HG03045 (cell line): Measurements from ENCODE around the gene CACNB1.

ENCODE experiments used
- ATAC-seq: cut with Tn5 transposase; IDR thresholded peaks from one replicate; pipeline ENCODE4 v1.9.1; 2021; ENCODE audit warnings: mild to moderate bottlenecking, moderate library complexity; ENCODE audit not compliant: unreplicated experiment

The CACNB1 gene

GRCh38 chr17:39197380-39198185, at the start of gene CACNB1:
Gene CACNB1 (minus strand): TSS chr17:39197669. CDS start chr17:39197495, 174 bp downstream.
- ATAC-seq = no peak

GRCh38 chr17:39246274-39246673, 48.8 kb upstream of the CACNB1 start:
- no peak for ATAC-seq

GRCh38 chr17:39244600-39245570, 47.4 kb upstream of the CACNB1 start:
- ATAC-seq = no peak

- no peak for ATAC-seq
Observed at GRCh38 chr17:39244016-39244599, 46.6 kb upstream of the CACNB1 start.

- ATAC-seq = no peak
Observed at GRCh38 chr17:39243155-39243554, 45.7 kb upstream of the CACNB1 start.

GRCh38 chr17:39240631-39241030, 43.2 kb upstream of the CACNB1 start:
- no peak for ATAC-seq

- ATAC-seq = no peak
Observed at GRCh38 chr17:39239640-39240314, 42.3 kb upstream of the CACNB1 start.

GRCh38 chr17:39238311-39238972, 41.0 kb upstream of the CACNB1 start:
- ATAC-seq = no peak

GRCh38 chr17:39237586-39237985, 40.1 kb upstream of the CACNB1 start:
- ATAC-seq = no peak

- no peak for ATAC-seq
Observed at GRCh38 chr17:39236981-39237441, 39.5 kb upstream of the CACNB1 start.

GRCh38 chr17:39236450-39236927, 39.0 kb upstream of the CACNB1 start:
- ATAC-seq = no peak

- no peak for ATAC-seq
Observed at GRCh38 chr17:39235555-39236449, 38.3 kb upstream of the CACNB1 start.

- ATAC-seq = no peak
Observed at GRCh38 chr17:39231591-39232551, 34.4 kb upstream of the CACNB1 start.

- no peak for ATAC-seq
Observed at GRCh38 chr17:39231091-39231561, 33.7 kb upstream of the CACNB1 start.

- ATAC-seq = no peak
Observed at GRCh38 chr17:39230361-39230760, 32.9 kb upstream of the CACNB1 start.

GRCh38 chr17:39229274-39229913, 31.9 kb upstream of the CACNB1 start:
- ATAC-seq = no peak

GRCh38 chr17:39227364-39227919, 30.0 kb upstream of the CACNB1 start:
- ATAC-seq = no peak
